CD4-positive, alpha-beta T cell treated with Interferon gamma for 1 hour (primary cell): ENCODE data around the gene SCNN1A.

Source experiments
- DNase-seq: peaks from one replicate; pipeline ENCODE4 v3.0.0-alpha.2; 2020

SCNN1A gene

GRCh38 chr12:6330999-6331714 is 44.2 kb downstream of the SCNN1A start:
- DNase-seq, result no peak

- DNase-seq, result peak; percentile 55
These were observed 45.2 kb downstream of the SCNN1A start for GRCh38 chr12:6330192-6330591.

GRCh38 chr12:6329703-6330064 is 45.7 kb downstream of the SCNN1A start:
- no peak for DNase-seq

- no peak for DNase-seq
These were observed 46.2 kb downstream of the SCNN1A start for GRCh38 chr12:6328945-6329702.

GRCh38 chr12:6328045-6328779 is 47.2 kb downstream of the SCNN1A start:
- DNase-seq, result no peak

GRCh38 chr12:6327229-6328041 is 47.9 kb downstream of the SCNN1A start:
- no peak for DNase-seq

GRCh38 chr12:6326316-6327228 is 48.8 kb downstream of the SCNN1A start:
- no peak for DNase-seq

- no peak for DNase-seq
These were observed 50.2 kb downstream of the SCNN1A start for GRCh38 chr12:6324936-6325750.

- DNase-seq, result no peak
These were observed 51.2 kb downstream of the SCNN1A start for GRCh38 chr12:6323995-6324711.

- DNase-seq, result peak; percentile 50
These were observed 51.9 kb downstream of the SCNN1A start for GRCh38 chr12:6323340-6323994.

- no peak for DNase-seq
These were observed 52.4 kb downstream of the SCNN1A start for GRCh38 chr12:6322969-6323339.

GRCh38 chr12:6322352-6322751 is 53.0 kb downstream of the SCNN1A start:
- no peak for DNase-seq

- DNase-seq, result no peak
These were observed 53.5 kb downstream of the SCNN1A start for GRCh38 chr12:6321905-6322304.

- no peak for DNase-seq
These were observed 55.9 kb downstream of the SCNN1A start for GRCh38 chr12:6319446-6319845.

GRCh38 chr12:6318440-6318879 is 56.9 kb downstream of the SCNN1A start:
- no peak for DNase-seq

- no peak for DNase-seq
These were observed 57.5 kb downstream of the SCNN1A start for GRCh38 chr12:6317693-6318439.

GRCh38 chr12:6316921-6317692 is 58.3 kb downstream of the SCNN1A start:
- DNase-seq, result no peak
